WTC11 (cell line): ENCODE measurements around the gene GET4.
"Not testable (repeated sequence)": the region's sequence is repeated elsewhere in the genome, so short reads cannot be mapped to it uniquely, and the experiment has no call there.

Experiments
- CBFB ChIP-seq: sonication (generic); formaldehyde crosslinking; IDR thresholded peaks from 2 replicates; pipeline ENCODE4 v1.8.1; 2022; ENCODE audit warnings: mild to moderate bottlenecking, low read depth, missing genetic modification reagents
- CTCF ChIP-seq: fragments of 200-600 bp; IDR thresholded peaks from 2 replicates; pipeline ENCODE4 v1.8.0; 2022; ENCODE audit warnings: antibody characterized with exemption
- ELF4 ChIP-seq: sonication (generic); formaldehyde crosslinking; IDR thresholded peaks from 2 replicates; pipeline ENCODE4 v1.8.1; 2022; ENCODE audit warnings: low read depth, mild to moderate bottlenecking, moderate library complexity, missing genetic modification reagents
- FOXP1 ChIP-seq: sonication (generic); formaldehyde crosslinking; IDR thresholded peaks from 2 replicates; pipeline ENCODE4 v1.8.0; 2022; ENCODE audit warnings: missing genetic modification reagents, mild to moderate bottlenecking, moderate library complexity, borderline replicate concordance
- GTF2I ChIP-seq: fragments of 250-450 bp; sonication (Bioruptor Pico); conservative IDR thresholded peaks from 2 replicates; pipeline ENCODE4 v1.4.0; 2021; ENCODE audit warnings: mild to moderate bottlenecking
- JAZF1 ChIP-seq: fragments of 250-450 bp; sonication (Bioruptor Pico); IDR thresholded peaks from 2 replicates; pipeline ENCODE4 v1.9.0; 2021; ENCODE audit warnings: moderate library complexity, mild to moderate bottlenecking, inconsistent platforms
- NFE2L1 ChIP-seq: sonication (generic); formaldehyde crosslinking; IDR thresholded peaks from 2 replicates; pipeline ENCODE4 v1.8.1; 2023; ENCODE audit warnings: missing genetic modification reagents
- NR3C1 ChIP-seq: sonication (generic); formaldehyde crosslinking; conservative IDR thresholded peaks from 2 replicates; pipeline ENCODE4 v1.8.1; 2023; ENCODE audit warnings: low read depth, mild to moderate bottlenecking, missing genetic modification reagents
- TEAD4 ChIP-seq: sonication (generic); formaldehyde crosslinking; IDR thresholded peaks from 2 replicates; pipeline ENCODE4 v1.8.0; 2022; ENCODE audit warnings: mild to moderate bottlenecking, missing genetic modification reagents
- ZNF121 ChIP-seq: sonication (generic); formaldehyde crosslinking; IDR thresholded peaks from 2 replicates; pipeline ENCODE4 v1.8.0; 2023; ENCODE audit warnings: missing genetic modification reagents
- ZNF317 ChIP-seq: sonication (generic); formaldehyde crosslinking; IDR thresholded peaks from 2 replicates; pipeline ENCODE4 v1.8.1; 2023; ENCODE audit warnings: low read depth, mild to moderate bottlenecking, moderate library complexity, missing genetic modification reagents, borderline replicate concordance
- ZNF423 ChIP-seq: fragments of 250-450 bp; sonication (Bioruptor Pico); IDR thresholded peaks from 2 replicates; pipeline ENCODE4 v2.1.2; 2022; ENCODE audit warnings: mild to moderate bottlenecking, moderate library complexity
- TF ChIP-seq, protein P1 (sequence below): sonication (generic); formaldehyde crosslinking; IDR thresholded peaks from 2 replicates; pipeline ENCODE4 v1.8.1; 2023; ENCODE audit warnings: mild to moderate bottlenecking, missing genetic modification reagents, moderate library complexity
- TF ChIP-seq, protein P2 (sequence below): sonication (generic); formaldehyde crosslinking; IDR thresholded peaks from 2 replicates; pipeline ENCODE4 v1.8.0; 2022; ENCODE audit warnings: mild to moderate bottlenecking, missing genetic modification reagents

DNA sequence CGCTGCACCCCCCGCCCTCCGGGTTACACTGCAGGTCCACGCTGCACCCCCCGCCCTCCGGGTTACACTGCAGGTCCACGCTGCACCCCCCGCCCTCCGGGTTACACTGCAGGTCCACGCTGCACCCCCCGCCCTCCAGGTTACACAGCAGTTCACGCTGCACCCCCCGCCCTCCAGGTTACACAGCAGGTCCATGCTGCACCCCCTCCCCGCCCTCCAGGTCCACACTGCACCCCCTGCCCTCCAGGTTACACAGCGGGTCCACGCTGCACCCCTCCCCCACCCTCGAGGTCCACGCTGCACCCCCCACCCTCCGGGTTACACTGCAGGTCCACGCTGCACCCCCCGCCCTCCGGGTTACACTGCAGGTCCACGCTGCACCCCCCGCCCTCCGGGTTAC lies 47.7 kb downstream of the GET4 start:
- TF ChIP-seq, protein P1, sequence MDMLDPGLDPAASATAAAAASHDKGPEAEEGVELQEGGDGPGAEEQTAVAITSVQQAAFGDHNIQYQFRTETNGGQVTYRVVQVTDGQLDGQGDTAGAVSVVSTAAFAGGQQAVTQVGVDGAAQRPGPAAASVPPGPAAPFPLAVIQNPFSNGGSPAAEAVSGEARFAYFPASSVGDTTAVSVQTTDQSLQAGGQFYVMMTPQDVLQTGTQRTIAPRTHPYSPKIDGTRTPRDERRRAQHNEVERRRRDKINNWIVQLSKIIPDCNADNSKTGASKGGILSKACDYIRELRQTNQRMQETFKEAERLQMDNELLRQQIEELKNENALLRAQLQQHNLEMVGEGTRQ (CRISPR knock-in tag): not testable (repeated sequence)
- TF ChIP-seq JAZF1; NFE2L1; FOXP1; CTCF; CBFB (CRISPR knock-in tag); TEAD4; GTF2I (CRISPR knock-in tag); NR3C1 (CRISPR knock-in tag); ZNF121 (CRISPR knock-in tag); ELF4 (CRISPR knock-in tag); ZNF317 (CRISPR knock-in tag); ZNF423: not testable (repeated sequence)
- TF ChIP-seq, protein P2, sequence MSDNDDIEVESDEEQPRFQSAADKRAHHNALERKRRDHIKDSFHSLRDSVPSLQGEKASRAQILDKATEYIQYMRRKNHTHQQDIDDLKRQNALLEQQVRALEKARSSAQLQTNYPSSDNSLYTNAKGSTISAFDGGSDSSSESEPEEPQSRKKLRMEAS: not testable (repeated sequence)
